H9 (cell line): Measurements from ENCODE around the gene IMMP2L. TPM values are rescaled to one million over a fixed set of nuclear protein-coding genes. Genes with fewer than 3 reads are reported as not detected.

Experiments used
- DNase-seq: peaks from one replicate; pipeline ENCODE4 v3.0.0-alpha.2; 2017
- H2AFZ ChIP-seq: one replicate; pipeline ENCODE4 v1.6.1; 2013; ENCODE audit warnings: mild to moderate bottlenecking, low read length, control low read depth, moderate library complexity
- H2AK5ac ChIP-seq: 2 replicates; pipeline ENCODE4 v1.6.1; 2013; ENCODE audit warnings: low read length, control low read depth, mixed read lengths; ENCODE audit not compliant: insufficient read length
- H2BK120ac ChIP-seq: one replicate; pipeline ENCODE4 v1.6.1; 2013; ENCODE audit warnings: low read depth, mild to moderate bottlenecking, low read length, control low read depth, inconsistent platforms; ENCODE audit not compliant: poor library complexity, severe bottlenecking
- H2BK12ac ChIP-seq: 2 replicates; pipeline ENCODE4 v1.6.1; 2013; ENCODE audit warnings: low read length, control low read depth, mixed read lengths, low read depth; ENCODE audit not compliant: insufficient read length
- H2BK15ac ChIP-seq: 2 replicates; pipeline ENCODE4 v1.6.1; 2013; ENCODE audit warnings: low read depth, low read length, control low read depth
- H2BK20ac ChIP-seq: one replicate; pipeline ENCODE4 v1.6.1; 2013; ENCODE audit warnings: low read depth, mild to moderate bottlenecking, low read length, control low read depth, inconsistent platforms; ENCODE audit not compliant: poor library complexity, severe bottlenecking
- H2BK5ac ChIP-seq: 2 replicates; pipeline ENCODE4 v1.6.1; 2013; ENCODE audit warnings: low read length, control low read depth, mixed read lengths; ENCODE audit not compliant: insufficient read length
- H3K14ac ChIP-seq: 2 replicates; pipeline ENCODE4 v1.6.1; 2013; ENCODE audit warnings: low read length, control low read depth; ENCODE audit not compliant: insufficient read depth
- H3K18ac ChIP-seq: 2 replicates; pipeline ENCODE4 v1.6.1; 2013; ENCODE audit warnings: low read depth, mild to moderate bottlenecking, mixed read lengths, low read length, control low read depth; ENCODE audit not compliant: insufficient read length
- H3K23ac ChIP-seq: 2 replicates; pipeline ENCODE4 v1.6.1; 2013; ENCODE audit warnings: low read length, control low read depth, mixed read lengths, low read depth; ENCODE audit not compliant: insufficient read length
- H3K23me2 ChIP-seq: 2 replicates; pipeline ENCODE4 v1.6.1; 2013; ENCODE audit warnings: low read depth, mild to moderate bottlenecking, mixed read lengths, low read length, control low read depth; ENCODE audit not compliant: insufficient read length, poor library complexity, severe bottlenecking
- H3K27ac ChIP-seq: 2 replicates; pipeline ENCODE4 v1.5.1; 2013; ENCODE audit warnings: low read length, control low read depth, mixed read lengths, low read depth; ENCODE audit not compliant: insufficient read length
- H3K27me3 ChIP-seq: 2 replicates; pipeline ENCODE4 v1.6.1; 2013; ENCODE audit warnings: low read length, control low read depth, inconsistent platforms; ENCODE audit not compliant: insufficient read depth
- H3K4ac ChIP-seq: 2 replicates; pipeline ENCODE4 v1.6.1; 2013; ENCODE audit warnings: low read depth, mild to moderate bottlenecking, control low read depth, inconsistent platforms, low read length, moderate library complexity
- H3K4me1 ChIP-seq: 2 replicates; pipeline ENCODE4 v1.6.1; 2013; ENCODE audit warnings: low read length, control low read depth, inconsistent platforms; ENCODE audit not compliant: insufficient read depth
- H3K4me2 ChIP-seq: 2 replicates; pipeline ENCODE4 v1.6.1; 2013; ENCODE audit warnings: low read length, control low read depth, mixed read lengths; ENCODE audit not compliant: insufficient read length, insufficient read depth
- H3K56ac ChIP-seq: 2 replicates; pipeline ENCODE4 v1.6.1; 2013; ENCODE audit warnings: low read depth, mild to moderate bottlenecking, mixed read lengths, low read length, control low read depth; ENCODE audit not compliant: insufficient read length
- H3K79me1 ChIP-seq: 2 replicates; pipeline ENCODE4 v1.6.1; 2013; ENCODE audit warnings: low read depth, mild to moderate bottlenecking, moderate library complexity, low read length, control low read depth, inconsistent platforms; ENCODE audit not compliant: insufficient read depth, poor library complexity, severe bottlenecking
- H3K79me2 ChIP-seq: 2 replicates; pipeline ENCODE4 v1.6.1; 2013; ENCODE audit warnings: low read length, control low read depth, inconsistent platforms; ENCODE audit not compliant: insufficient read depth
- H3K9ac ChIP-seq: 2 replicates; pipeline ENCODE4 v1.6.1; 2013; ENCODE audit warnings: low read length, control low read depth, mixed read lengths; ENCODE audit not compliant: insufficient read length; ENCODE audit errors: extremely low read depth
- H3K9me3 ChIP-seq: one replicate; pipeline ENCODE4 v1.6.1; 2013; ENCODE audit warnings: low read depth, low read length, inconsistent platforms; ENCODE audit not compliant: control insufficient read depth
- H3T11ph ChIP-seq: one replicate; pipeline ENCODE4 v1.6.1; 2013; ENCODE audit warnings: mild to moderate bottlenecking, low read length, control low read depth, inconsistent platforms
- H4K20me1 ChIP-seq: one replicate; pipeline ENCODE4 v1.6.1; 2013; ENCODE audit not compliant: control insufficient read depth, insufficient read length, insufficient read depth
- H4K5ac ChIP-seq: 2 replicates; pipeline ENCODE4 v1.6.1; 2013; ENCODE audit warnings: low read depth, mild to moderate bottlenecking, mixed read lengths, low read length, control low read depth; ENCODE audit not compliant: insufficient read length
- H4K8ac ChIP-seq: replicated peaks from 2 replicates; pipeline ENCODE4 v1.6.1; 2013; ENCODE audit warnings: low read length, control low read depth, mixed read lengths, low read depth; ENCODE audit not compliant: insufficient read length
- H4K91ac ChIP-seq: 2 replicates; pipeline ENCODE4 v1.6.1; 2013; ENCODE audit warnings: low read depth, mild to moderate bottlenecking, moderate library complexity, mixed read lengths, low read length, control low read depth; ENCODE audit not compliant: insufficient read length
- H3K27ac Mint-ChIP-seq, 3 experiments: 2 replicates in 2 of 3; 3 replicates in 1 of 3; pipeline ENCODE4 v1.8.0; 2020 to 2021; ENCODE audit warnings: mixed read lengths in 3 of 3, mild to moderate bottlenecking in 1 of 3, moderate library complexity in 1 of 3
- H3K27me3 Mint-ChIP-seq: 2 replicates; pipeline ENCODE4 v1.8.0; 2021; ENCODE audit warnings: low read depth, mild to moderate bottlenecking, moderate library complexity, mixed read lengths
- H3K36me3 Mint-ChIP-seq, 3 experiments: 2 replicates in 2 of 3; 3 replicates in 1 of 3; pipeline ENCODE4 v1.8.0; 2020 to 2021; ENCODE audit warnings: low read depth in 3 of 3, mixed read lengths in 3 of 3; ENCODE audit not compliant: insufficient read depth in 1 of 3
- H3K4me1 Mint-ChIP-seq, 2 experiments: 2 replicates each; pipeline ENCODE4 v1.8.0; 2020; ENCODE audit warnings: mixed read lengths in 2 of 2
- H3K4me3 Mint-ChIP-seq, 2 experiments: 2 replicates in 1 of 2; 3 replicates in 1 of 2; pipeline ENCODE4 v1.8.0; 2020 to 2021; ENCODE audit warnings: mild to moderate bottlenecking in 2 of 2, mixed read lengths in 2 of 2, moderate library complexity in 1 of 2
- H3K9me3 Mint-ChIP-seq, 2 experiments: 2 replicates in 1 of 2; 3 replicates in 1 of 2; pipeline ENCODE4 v1.8.0; 2020; ENCODE audit warnings: mild to moderate bottlenecking in 2 of 2, mixed read lengths in 2 of 2, moderate library complexity in 1 of 2
- WGBS: extraction: QIAGEN DNeasy Blood & Tissue Kit; methylation state at CpG from one replicate; pipeline ENCODE4 v1.1.7; 2013; ENCODE audit warnings: missing lambda C conversion rate, low lambda C conversion rate, mixed read lengths; ENCODE audit not compliant: insufficient read length; ENCODE audit errors: extremely low coverage; 5-methylcytosine and 5-hydroxymethylcytosine counted together
- total RNA-seq: library from RNA; stranded (reverse); gene quantifications from 2 replicates; pipeline ENCODE4 v1.2.1, GENCODE V29; 2021
- TF ChIP-seq, protein P1 (sequence below): fragments of 200-600 bp; sonication (generic); conservative IDR thresholded peaks from 3 replicates; pipeline ENCODE4 v1.8.0; 2021; ENCODE audit warnings: antibody characterized with exemption, mild to moderate bottlenecking

The IMMP2L gene
- total RNA-seq, 1 experiment from 2014 or later = 14.7 TPM

DNA sequence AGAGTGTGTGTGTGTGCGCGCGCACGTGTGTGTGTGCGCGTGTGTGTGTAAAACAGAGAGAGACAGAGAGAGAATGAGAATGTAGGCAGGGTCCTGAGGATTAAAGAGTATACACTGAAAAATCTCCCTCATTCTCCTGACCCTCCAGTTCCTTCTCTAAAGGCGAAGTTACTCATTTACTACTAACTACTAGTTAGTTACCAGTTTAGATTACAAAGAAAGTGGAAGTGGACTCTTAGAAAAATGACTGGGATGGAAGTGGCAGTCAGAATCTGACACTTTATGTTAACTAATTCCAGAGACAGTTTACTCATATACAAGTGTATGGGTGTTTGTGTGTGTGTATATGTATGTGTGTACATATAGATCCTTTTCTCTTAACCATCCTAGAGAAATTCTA, 617.8 kb downstream of the IMMP2L start:
- Histone ChIP-seq H3K27ac (no peak overlapping the region), H2AFZ (no peak overlapping the region), H3K14ac (no peak overlapping the region), H3K56ac (no peak overlapping the region), H3K9me3 (no peaks in the 10 kb centered on the region), H3K23ac (no peak overlapping the region), H3K4me1 (peaks cover 9% of the 10 kb centered on the region; the same call in 1 of the 2 replicates), H2BK12ac (no peak overlapping the region), H2BK15ac (no peak overlapping the region), H3K79me2 (no peaks in the 10 kb centered on the region), H4K5ac (no peak overlapping the region), H3K4ac (no peak overlapping the region), H3K4me2 (no peak overlapping the region), H2BK5ac (no peak overlapping the region), H2BK120ac (no peak overlapping the region), H3K27me3 (no peaks in the 10 kb centered on the region), H3K23me2 (no peaks in the 10 kb centered on the region), H3T11ph (no peak overlapping the region), H4K8ac (no peak overlapping the region), H4K20me1 (no peaks in the 10 kb centered on the region), H3K9ac (no peak overlapping the region), H3K18ac (no peak overlapping the region), H2BK20ac (no peak overlapping the region), H3K79me1 (no peaks in the 10 kb centered on the region), H4K91ac (no peak overlapping the region), H2AK5ac (no peak overlapping the region)
- no peak overlapping the region for H3K4me3 Mint-ChIP-seq
- peaks cover 33 to 34% of the 10 kb centered on the region in 2 experiments for H3K4me1 Mint-ChIP-seq
- peak overlapping the region in 1 of 3 experiments; percentile 29; a peak in 3 of 7 replicates for H3K27ac Mint-ChIP-seq
- H3K9me3 Mint-ChIP-seq = no peaks in the 10 kb centered on the region
- TF ChIP-seq, protein P1, sequence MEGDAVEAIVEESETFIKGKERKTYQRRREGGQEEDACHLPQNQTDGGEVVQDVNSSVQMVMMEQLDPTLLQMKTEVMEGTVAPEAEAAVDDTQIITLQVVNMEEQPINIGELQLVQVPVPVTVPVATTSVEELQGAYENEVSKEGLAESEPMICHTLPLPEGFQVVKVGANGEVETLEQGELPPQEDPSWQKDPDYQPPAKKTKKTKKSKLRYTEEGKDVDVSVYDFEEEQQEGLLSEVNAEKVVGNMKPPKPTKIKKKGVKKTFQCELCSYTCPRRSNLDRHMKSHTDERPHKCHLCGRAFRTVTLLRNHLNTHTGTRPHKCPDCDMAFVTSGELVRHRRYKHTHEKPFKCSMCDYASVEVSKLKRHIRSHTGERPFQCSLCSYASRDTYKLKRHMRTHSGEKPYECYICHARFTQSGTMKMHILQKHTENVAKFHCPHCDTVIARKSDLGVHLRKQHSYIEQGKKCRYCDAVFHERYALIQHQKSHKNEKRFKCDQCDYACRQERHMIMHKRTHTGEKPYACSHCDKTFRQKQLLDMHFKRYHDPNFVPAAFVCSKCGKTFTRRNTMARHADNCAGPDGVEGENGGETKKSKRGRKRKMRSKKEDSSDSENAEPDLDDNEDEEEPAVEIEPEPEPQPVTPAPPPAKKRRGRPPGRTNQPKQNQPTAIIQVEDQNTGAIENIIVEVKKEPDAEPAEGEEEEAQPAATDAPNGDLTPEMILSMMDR = no peak
- no CpG with 5 or more reads among the region's 7 CpGs for WGBS
- H3K36me3 Mint-ChIP-seq = no peaks in the 10 kb centered on the region
- DNase-seq = no peak
- H3K27me3 Mint-ChIP-seq = no peaks in the 10 kb centered on the region
